ENCODE data around the gene TRPC4AP.

DNA sequence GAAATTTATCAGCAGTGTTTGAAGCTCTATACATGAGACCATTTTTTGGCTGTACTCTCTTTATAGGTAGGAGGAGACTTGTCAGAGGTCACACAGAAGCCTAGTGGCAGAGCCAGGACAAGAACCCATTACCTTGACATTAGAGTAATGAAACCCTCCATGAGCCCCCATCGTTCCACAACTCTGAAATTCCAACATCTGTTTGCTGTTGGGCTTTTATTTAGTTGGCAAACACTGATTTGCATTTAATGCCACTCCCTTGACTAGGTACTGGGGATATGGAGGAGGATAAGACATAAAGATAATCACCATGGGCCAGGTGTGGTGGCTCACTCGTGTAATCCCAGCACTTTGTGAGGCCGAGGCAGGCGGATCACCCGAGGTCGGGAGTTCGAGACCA is 138.6 kb downstream of the TRPC4AP start:
- TF ChIP-seq TAF1 (IDR thresholded peaks at IDR 0.05; ENCODE audit: borderline replicate concordance, insufficient read depth, low read length), result no peak
- TF ChIP-seq SIN3A (IDR thresholded peaks at IDR 0.05; ENCODE audit: borderline replicate concordance, insufficient read depth, low read length), result no peak
- TF ChIP-seq POLR2AphosphoS5 (IDR thresholded peaks at IDR 0.05; ENCODE audit: low read depth, low read length), result no peak
- TF ChIP-seq REST (IDR thresholded peaks at IDR 0.05; ENCODE audit: insufficient read depth in 1 of 2, low read depth in 2 of 2, low read length in 2 of 2), result no peak
- no peak for TF ChIP-seq FOXP2 (optimal IDR thresholded peaks at IDR 0.05; ENCODE audit: borderline replicate concordance, extremely low read depth, extremely low read length, insufficient read depth)

Measured in PFSK-1 (cell line).